HG03460 (cell line): Measurements from ENCODE around the gene PLCB1.

Source experiments
- ATAC-seq: cut with Tn5 transposase; IDR thresholded peaks from one replicate; pipeline ENCODE4 v1.9.1; 2021; ENCODE audit not compliant: unreplicated experiment

PLCB1 gene

DNA sequence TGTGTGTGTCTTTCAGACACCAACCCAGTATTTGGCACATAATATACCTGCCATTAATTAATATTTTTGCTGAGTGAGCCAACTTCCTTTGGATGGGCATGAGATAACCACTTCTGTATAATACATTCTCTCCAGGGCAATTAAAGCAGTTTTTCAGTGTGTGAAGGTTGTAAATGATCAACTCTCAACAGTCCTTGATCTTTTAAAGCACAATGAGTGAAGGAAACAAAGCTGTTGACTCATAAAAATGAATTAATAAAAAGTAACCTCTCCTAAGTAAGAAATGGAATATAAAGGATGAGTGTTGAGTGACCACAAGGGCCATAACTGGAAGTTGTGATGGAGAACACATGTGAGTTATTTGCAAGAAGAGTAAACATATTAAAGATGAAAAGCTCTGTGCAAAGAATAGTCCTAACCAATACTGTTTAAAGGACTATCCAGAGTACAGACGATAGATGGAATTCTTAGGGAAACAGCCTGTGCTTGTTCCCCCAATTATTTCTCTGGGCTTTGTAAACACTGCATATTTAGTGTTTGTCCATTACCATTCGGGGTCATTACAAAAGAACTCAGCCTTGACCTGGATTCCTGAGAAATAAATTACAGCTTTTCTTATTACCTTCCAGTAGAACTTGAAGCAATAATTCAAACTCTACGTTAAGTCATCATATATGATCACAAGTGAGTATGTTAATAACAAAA is 446.2 kb downstream of the PLCB1 start:
- no peak for ATAC-seq

DNA sequence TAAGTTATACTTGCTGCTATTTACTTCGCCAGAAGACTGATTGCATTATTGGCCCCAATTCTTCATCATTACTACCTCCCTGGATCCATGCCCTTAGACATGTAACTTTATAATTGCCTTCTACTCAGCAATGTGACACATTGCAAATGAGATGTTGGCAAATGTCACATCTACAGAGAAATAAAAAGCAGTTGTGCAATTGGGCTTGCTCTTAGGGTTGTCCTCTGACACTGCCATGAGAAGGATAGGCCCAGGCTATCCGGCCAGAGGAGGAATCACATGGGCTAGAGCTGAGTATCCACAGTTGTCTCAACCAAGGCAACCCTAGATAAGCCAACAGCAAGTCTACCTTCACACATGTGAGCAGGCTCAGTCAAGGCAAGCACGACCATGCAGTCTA is 447.0 kb downstream of the PLCB1 start:
- no peak for ATAC-seq

DNA sequence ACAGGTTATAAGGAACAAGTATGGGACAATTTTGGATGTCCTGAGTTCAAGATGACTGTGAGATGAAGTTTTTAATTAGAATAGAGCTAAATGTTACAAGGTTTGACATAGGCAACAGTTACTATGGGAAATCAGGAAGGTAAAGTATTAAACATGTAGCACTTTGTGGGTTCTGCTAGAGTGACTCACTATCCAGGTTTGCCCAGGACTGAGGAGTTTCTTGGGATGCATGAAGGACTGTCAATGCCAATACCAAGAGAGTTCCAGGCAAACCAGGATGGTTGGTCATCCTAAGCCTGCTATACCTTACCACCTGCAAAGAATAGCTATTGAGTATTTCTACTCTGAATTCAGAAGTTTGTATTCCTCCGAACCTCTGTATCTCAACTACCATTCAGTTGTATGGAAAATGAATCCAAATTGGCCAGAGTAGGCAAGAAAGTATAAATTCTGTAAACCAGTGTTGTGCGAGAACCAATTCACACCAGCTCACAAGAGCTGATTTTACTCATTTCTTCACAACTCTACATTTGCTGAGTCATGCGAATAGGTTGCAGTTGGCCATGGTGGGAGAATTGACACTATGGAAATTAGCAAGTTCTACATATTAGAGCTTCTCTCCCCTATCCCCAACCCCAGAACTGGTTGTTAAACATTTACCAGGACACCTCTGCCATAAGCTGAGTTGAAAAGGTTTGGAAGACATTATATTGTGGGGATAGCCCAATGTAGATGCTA is 449.5 kb downstream of the PLCB1 start:
- ATAC-seq: no peak

DNA sequence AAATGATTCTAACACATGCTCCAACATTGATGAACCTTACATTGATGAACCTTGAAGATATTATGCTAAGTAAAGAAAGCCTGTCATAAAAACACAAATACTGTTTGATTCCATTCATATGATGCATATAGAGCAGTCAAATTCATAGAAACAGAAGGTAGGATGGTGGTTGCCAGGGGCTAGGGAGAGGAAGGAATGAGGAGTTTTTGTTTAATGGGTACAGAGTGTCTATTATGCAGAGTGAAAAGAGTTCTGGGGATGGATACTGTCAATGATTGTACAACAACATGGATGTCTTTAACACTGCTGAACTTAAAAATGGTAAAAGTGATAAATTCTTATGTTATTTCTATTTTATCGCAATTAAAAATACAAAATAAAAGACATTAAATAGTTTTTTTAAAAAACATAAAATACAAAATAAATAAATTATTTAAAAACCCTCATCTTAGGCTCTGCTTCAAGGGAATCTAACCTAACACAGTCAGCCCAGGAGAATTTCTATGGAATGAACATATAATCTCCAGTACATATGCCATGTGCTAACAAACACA is 451.0 kb downstream of the PLCB1 start:
- no peak for ATAC-seq

DNA sequence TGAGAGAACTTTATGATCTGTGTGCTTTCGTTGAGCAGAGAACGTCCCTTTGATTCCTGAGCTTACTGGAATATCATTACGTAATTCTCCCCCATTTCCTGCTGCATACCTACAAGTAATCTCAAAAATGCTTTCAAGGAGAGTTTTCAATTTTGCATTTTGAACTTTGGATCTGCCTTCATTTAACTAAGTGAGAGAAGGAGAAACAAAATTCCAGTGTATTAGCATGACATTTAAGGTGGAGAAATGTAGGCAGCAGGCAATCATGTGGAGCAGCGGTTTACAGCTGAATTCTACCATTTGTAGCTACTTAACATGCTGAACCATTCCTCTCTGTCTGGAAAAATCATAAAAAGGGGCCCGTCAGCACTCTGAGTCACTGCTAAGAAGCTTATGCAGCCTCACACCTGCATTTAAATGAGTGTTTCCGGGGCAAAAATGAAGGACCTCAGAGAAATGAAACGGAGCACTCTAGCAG is 451.5 kb downstream of the PLCB1 start:
- ATAC-seq: no peak

DNA sequence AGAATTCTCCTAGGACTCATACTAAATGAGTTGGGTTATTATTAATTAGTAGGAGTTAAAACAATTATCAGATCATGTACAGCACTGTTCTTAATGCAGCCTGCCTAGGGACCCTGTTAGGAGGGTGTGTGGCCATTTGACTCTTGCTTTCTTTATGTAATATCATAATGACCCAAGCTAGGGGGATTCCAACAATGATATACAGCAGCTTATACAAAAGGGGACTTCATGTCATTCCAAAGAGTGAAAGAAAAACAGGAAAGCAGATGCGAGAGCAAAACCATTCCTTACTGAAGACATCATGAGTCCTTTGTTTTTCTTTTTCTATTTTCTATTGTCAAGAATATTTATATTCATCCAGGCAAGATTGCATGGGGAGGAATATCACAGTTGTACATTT is 455.2 kb downstream of the PLCB1 start:
- ATAC-seq: no peak

DNA sequence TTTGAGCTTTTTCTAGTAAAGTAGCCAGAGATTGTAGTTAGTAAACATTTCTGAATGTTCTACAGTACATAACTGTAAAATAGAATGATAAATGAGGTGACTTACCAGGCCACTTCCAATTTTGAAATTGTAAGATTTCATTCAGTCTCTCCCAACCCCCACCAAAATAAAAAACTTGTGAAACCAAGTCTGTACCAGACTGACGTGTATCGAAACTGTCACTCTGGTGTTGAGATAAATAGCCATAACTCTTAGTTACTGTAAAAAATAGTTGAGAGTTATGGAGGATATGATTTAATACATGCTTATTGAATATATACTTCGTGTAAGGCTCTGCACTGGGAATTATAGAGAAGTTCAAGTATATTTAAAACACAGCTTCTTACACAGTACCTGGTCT is 455.7 kb downstream of the PLCB1 start:
- no peak for ATAC-seq

DNA sequence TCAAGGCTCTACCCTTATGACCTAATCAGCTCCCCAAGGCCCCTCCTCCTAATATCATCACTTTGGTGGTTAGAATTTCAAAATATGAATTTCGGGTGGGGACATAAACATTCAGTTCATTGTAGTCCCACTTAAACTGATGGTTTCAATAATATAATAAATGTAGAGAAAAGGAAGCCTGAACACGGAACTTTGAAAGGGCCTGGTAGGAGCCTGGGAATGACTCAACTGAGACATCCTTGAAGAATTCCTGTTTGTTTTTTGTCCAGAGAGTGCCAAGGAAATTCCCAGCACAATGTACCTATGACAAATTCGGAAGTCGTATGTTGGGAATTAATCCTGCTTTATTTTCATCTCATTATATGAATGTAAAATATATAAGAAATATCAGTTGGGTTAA is 457.9 kb downstream of the PLCB1 start:
- no peak for ATAC-seq

DNA sequence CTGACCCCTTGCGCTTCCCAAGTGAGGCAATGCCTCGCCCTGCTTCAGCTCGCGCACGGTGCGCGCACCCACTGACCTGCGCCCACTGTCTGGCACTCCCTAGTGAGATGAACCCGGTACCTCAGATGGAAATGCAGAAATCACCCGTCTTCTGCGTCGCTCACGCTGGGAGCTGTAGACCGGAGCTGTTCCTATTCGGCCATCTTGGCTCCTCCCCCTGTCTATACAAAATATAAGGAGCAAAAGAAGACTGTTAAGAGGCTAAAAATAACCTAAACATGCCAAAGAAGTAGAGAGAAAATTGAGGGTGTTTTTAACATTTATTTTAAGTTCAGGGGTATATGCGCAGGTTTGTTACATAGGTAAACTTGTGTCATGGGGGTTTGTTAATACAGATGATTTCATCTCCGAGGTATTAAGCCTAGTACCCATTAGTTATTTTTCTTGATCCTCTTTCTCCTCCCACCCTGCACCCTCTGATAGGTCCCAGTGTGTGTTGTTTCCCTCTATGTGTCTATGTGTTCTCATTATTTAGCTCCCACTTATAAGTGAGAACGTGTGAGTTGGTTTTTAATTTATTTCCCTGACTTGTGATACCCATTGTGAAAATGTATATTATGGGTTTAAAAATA is 469.0 kb downstream of the PLCB1 start:
- peak; percentile 10 for ATAC-seq

DNA sequence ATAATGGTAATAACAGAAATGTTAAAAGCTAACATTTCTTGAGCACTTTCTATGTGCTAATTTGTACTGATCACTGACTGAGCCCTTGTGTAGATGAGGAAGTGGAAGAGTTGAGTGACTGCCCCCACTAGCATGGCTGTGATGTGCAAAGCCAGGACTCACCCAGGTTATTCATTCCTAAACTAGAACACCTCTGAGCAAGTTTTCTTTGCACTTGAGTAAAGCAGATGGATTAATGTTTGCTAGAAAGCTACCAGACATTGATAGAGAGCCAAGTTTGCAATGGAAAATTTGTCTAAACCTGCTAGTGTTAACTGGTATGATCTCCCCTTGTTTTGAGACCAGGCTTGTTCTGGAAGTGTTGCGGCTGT is 469.5 kb downstream of the PLCB1 start:
- ATAC-seq: peak; percentile 89

DNA sequence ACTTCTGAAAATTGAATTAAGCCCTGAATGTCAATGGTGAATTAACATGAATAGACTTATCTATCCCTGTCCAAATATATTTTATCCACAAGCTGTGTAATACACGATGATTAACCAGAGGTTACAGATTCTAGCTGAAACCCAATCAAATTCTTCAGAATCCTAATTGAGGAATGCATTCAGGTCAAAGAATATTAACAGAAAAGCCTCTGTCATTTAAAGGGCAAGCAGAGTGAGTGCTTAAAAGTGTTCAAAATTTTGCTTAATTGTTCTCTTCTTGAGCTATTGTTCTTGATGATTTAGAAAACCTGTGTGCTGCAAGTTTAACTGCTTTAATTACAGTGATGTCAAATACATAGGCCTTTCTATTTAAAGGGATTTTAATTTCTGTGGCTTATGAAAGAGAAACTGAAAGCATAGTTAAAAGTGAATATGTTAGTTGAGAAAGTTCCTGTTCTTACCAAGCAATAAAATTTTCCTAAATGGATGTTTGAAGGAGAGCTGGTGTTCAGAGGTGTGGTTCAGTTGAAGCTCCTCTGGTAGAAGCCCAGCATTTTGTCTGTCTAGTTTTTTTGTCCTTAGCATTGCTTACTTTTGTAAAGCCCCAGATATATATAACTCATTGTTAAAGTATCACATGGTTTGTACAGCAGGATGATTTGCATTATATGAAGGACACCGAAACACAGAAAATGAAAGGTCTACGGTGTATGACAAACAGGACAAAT is 470.5 kb downstream of the PLCB1 start:
- ATAC-seq: peak; percentile 86

DNA sequence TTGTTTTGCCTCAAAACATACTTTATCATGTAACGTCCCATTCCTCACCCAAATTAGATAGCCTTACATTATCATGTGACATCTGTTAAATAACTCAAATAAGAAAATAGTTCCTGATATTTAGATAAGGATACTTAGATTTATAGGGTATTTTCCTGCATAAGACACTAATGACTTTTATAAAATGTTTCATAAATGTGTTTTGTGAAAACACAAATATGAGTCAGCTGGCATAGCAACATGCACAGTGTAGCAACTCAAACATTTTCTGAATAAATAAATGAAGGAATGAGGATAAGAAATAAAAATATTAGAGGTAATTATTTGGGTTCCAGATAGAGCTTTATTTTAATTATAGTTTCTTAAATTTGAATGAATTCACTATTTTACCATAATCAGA is 476.4 kb downstream of the PLCB1 start:
- ATAC-seq: no peak

DNA sequence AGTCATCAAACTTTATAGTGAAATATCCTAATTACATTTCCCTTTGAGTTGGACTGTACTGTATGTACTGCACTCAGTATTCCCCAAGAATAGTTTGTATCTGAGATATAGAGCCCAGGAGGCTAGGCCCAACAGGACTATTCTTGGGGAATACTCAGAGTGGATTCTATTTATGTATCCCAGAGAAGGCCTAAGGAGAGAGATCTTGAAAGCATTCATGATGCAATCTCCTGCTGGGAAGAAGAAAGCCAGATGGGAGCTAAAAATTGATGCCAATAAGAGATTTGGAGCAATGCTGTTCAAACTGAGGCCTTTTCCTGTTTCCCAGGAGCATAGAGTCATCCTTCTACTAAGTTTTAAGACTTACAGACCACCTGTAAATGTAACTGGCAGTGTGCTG is 484.7 kb downstream of the PLCB1 start:
- no peak for ATAC-seq

DNA sequence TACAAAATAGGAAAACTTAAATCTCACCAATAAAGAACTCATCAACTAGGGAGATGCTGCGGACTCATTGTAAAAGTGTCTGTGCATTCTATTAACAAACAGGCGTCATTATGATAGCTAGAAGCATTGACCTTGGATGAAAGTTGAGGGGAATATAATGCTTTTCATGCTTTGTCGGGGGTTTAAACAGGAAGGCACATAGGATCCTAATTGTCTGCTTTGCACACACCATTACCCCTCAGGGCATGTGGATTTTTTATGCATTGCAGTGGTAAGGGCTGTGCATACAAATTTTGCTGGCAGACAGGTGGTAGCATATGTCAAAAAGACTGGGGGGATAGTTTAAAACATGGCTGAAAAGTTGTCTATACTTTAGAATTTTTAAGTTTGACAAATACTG is 488.9 kb downstream of the PLCB1 start:
- no peak for ATAC-seq

DNA sequence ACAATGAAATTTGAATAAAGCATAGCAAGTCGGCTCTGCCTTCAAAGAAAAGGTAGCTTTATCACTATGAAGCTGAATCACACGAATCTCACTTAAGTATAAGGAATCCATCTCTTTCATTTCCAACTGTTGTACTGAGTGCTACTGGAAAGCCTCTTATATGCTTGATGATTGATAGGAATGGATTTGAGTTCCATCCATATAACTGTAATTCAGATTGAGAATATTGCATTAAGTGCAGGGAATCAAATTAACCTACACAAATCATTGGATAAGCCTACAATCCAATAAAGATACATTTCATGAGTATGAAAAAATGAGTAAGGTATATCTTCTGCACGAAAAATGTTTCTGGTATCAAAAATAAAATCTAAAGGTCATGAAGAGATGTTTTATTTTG is 492.0 kb downstream of the PLCB1 start:
- ATAC-seq: no peak

DNA sequence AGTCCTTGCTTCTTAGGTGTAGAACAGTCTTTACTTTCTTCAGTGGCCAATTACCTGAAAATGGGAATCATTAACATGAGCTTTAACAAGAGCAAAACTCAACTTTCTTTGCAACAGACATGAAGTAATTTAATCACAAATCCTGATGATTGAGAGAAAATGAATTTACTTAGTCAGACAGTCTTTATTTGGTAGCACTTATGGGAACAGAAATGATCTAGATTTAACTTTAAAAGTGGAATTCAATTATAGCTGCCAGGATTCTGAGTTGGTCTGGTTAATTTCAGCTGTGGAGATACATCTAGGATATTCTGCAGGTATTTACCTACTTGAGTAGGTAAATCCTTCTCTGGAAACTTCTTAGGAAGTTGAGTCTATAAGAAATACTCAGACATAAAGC is 492.6 kb downstream of the PLCB1 start:
- no peak for ATAC-seq

DNA sequence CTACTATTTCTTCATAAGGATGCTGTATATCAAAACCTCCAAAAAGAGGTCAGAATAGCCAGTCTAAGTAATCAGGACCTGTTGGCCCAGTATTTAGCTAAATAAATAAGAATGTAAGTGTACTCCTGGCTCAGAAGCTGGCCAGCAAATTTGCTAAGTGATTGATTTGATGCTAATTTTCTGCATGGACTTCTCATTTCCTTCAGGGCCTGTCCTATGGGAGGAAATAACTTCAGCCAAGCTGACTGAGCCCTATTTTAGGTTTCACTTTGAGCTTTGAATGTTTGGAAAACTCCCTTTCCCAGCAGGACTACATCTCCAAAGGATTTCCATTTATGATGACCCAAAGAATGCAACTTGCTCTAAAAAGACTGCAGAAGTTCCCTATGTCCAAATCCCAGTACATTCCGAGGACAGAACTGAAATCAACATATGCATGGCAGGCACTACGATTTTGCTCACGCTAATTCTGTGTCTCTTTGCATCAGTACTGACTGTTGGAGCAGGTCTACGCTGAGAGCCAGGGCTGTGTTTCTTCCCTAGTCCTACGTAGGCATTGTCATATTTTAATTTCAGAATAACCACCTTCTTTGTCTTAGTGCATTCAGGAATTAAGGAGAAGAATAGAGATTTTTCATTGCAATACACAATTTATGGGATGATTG is 495.4 kb downstream of the PLCB1 start:
- no peak for ATAC-seq

DNA sequence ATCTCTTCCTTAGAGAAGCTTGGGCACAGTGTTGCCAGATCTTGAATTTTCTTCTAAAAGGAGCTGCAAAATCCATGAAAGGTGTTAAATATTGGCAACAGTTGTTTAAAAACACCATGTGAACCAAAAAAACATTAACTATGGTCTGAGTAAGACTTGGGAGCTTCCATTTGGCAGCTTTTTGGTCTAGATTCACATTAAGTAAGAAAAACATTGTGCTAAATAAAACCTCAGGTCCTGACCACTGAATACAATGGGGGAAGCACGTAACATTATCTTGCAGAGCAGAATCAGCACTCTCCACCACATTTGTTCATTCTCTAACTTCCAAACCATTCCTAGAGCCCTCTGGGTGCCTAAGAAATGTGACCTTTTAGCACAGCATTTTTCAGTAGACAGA is 499.2 kb downstream of the PLCB1 start:
- ATAC-seq: no peak

DNA sequence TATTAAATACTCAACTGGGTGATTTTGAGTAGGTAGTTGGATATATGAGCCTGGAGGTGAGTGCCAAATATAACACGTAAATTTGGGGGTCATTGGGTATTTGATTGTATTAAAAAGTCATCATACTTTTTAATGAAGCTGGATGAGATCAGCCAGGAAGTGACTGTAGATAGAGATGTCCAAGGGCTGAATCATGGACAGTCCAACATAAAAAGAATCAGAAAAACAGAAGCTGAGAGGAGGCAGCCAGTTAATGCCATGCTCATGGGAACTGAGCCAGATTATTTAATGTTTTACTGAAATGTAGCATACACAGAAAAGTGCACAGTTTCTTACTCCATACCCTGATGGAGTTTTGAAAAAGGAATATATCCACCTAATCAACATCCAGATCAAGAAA is 501.3 kb downstream of the PLCB1 start:
- ATAC-seq: no peak

DNA sequence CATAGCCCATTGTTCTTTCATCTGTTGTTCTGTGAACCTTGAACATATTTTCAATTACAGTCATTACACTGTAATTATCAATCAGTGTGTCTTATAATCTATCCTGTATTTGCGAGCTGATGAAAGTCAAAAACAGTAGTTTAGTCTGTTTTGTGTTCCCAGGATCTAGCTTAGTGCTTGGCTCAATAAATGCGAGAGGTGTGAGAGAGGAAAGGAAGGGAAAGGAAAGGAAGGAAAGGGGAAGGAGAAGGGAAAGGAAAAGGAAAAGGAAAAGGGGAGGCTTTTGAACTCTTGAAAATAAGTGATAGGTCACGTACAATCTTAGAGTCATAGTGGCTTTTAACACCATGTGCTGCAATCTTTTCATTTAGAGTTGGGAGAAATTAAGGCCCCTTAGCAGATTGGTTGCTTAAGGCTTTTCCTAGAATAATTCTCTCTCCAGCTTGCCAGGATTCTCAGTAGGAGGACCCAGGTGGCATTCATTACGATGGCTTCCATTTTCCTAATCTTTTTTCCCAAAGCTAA is 503.0 kb downstream of the PLCB1 start:
- ATAC-seq: no peak

DNA sequence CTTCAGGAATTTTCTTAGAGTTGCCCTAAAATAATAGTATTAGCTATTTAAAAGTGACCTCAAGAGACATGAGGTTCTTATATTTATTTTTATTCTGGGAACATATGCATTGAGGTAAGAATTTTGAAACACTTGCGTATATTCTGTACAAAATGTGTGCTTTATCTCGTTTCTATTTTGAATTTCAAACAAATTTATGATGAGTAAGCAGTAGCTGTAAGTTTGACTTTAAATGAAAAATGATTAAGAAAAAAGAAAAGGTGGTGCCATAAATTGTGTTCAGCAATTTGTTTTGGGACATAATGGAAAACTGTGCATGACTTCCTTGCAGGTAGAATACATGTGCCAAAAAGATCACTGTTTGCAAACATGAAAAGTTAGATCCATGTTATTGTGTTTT is 503.8 kb downstream of the PLCB1 start:
- no peak for ATAC-seq
